ENCODE results near the gene COBL.

Gene COBL

GRCh38 chr7:51327287-51327717 is 10.7 kb upstream of the COBL start:
- no peak for DNase-seq (ENCODE audit: low spot score)

GRCh38 chr7:51326656-51327286 is 10.2 kb upstream of the COBL start:
- no peak for DNase-seq (ENCODE audit: low spot score)

GRCh38 chr7:51325908-51326307 is 9.3 kb upstream of the COBL start:
- DNase-seq (ENCODE audit: low spot score), result no peak

DNA sequence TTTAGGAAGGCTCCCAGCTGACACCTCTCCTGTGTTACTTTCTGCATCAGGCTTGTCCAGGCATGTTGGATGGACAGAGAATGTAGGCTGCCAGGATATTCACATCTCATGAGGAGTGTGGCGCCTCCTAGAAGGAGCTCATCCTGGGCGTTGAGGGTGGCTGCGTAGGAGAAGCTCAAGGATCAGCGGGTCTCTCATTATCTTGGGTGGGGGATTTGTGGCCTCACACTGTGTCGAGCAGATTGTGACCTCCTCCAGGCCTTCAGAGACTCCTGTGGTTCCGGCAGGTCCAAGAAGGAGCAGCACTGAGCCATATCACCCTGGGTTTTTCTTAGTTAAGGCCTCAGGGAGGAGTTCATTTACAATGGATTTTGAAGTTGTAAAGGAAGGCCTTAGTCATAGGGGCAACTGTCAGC is 8.7 kb upstream of the COBL start:
- DNase-seq (ENCODE audit: low spot score), result no peak

GRCh38 chr7:51324206-51324898 is 7.7 kb upstream of the COBL start:
- no peak for DNase-seq (ENCODE audit: low spot score)

- no peak for DNase-seq (ENCODE audit: low spot score)
Observed at GRCh38 chr7:51321961-51322515, 5.4 kb upstream of the COBL start.

GRCh38 chr7:51318886-51319579 is 2.4 kb upstream of the COBL start:
- DNase-seq (ENCODE audit: low spot score), result no peak

- no peak for DNase-seq (ENCODE audit: low spot score)
Observed at GRCh38 chr7:51318001-51318400, 1.4 kb upstream of the COBL start.

GRCh38 chr7:51317582-51317910 is 937 bp upstream of the COBL start:
- no peak for DNase-seq (ENCODE audit: low spot score)

DNA sequence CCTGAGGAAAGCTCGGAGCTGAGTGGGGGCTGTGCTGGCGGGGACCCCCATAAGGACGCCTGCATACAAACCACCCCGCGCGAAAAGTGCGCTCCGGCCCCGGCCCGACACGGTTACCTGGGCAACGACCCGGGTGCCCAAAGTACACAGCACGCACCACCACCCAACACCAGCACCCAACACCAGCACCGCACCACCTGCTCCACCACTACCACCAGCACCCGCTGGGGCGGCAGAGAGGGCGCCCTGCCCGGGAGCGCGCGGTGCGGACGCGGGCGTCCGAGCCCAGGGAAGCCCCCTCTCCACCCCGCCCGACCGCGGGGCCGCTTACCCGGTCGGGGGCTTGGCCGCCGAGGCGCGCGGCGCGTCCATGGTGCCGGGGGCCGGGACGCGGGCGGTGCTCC is 345 bp downstream of the COBL start:
- peak; percentile 61 for DNase-seq (ENCODE audit: low spot score)

DNA sequence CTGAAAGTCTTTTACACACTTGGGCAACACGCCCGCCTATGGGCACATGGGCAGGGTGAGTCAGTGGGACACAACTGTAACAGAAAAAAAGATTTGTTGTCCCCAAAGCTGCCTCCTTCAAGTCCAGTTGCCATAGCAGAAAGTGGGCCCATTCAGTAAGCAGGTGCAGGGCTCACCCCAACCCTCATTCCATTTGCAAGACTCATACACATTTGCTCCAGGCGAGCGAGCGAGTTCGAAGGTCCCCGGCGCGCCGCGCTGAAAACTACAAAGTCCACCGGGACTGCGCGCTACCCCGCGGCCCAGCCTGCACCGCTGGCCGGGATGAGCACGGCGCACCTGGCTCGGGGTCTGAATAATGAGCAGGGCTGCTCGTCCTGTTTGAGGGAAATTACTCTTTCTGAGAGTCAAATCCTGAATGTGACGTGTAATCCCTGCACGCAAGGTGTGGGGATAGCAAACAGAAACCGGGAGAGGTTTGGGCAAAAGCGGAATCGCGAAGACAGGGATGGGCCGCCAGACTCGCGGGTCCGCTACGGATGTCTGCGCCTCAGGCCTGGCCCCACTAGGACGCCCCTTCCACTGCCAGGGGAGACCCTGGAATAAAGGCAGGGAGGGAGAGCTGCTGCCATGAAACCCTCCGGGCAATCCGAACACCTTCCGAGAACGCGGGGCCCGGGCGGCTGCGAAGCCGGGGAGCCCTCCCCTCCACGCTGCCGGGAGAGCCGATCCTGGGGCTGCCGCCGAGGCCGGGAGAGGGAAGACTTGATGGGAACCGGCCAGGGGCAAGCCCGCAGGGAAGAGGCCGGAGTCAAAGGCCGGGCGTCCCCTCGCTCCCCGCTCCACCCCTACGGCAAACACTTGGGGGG is 982 bp downstream of the COBL start:
- peak; percentile 83 for DNase-seq (ENCODE audit: low spot score)

DNA sequence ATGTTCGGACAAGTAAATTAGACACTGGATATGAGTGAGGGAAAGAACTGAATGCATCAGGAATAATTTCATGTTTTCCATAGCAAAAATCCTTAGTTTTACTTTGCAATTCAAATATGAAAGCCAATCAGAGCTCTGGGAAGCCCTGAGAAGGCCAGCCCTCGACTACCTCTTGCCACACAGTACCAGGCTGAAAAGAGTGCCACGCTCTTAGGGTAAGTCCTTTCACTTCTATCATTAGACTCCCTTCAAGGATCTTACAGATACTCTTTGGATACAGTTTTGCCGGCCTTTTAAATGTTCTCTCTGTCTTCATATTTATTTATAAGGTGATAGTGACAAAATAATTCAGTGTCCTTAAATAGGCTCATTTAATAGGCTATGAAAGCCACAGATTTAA is 1.9 kb downstream of the COBL start:
- DNase-seq (ENCODE audit: low spot score), result no peak

DNA sequence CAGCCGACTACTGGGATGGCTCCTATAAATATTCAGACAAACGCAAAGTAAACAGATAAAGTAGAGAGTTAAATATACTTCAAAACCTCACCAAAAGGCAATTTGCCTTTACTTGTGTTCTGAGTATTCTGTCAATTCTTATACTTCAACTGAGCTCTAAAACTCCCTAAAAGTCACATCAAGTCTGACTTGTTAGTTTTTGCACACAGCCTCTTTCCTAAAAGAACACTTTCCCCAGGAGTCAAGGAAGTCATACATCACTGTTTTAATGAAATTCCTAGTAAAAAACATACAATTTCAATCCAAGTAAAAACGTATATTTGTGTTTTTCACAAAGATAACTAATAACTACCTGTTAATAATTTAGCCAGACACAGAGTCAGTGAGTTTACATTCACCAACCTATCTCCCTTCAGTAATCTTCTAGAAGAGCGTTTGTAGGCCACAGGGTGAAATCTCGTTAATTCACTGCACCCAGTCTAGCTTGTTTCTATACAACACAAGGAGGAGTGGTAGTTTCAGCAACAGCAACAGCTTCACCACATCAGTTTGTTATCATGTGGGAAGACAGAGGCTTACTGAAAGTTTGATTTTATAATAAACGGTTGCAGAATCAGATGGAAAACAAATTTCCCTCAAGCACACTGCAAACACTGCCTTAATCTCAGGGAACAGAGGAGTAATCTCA is 2.7 kb downstream of the COBL start:
- no peak for DNase-seq (ENCODE audit: low spot score)

DNA sequence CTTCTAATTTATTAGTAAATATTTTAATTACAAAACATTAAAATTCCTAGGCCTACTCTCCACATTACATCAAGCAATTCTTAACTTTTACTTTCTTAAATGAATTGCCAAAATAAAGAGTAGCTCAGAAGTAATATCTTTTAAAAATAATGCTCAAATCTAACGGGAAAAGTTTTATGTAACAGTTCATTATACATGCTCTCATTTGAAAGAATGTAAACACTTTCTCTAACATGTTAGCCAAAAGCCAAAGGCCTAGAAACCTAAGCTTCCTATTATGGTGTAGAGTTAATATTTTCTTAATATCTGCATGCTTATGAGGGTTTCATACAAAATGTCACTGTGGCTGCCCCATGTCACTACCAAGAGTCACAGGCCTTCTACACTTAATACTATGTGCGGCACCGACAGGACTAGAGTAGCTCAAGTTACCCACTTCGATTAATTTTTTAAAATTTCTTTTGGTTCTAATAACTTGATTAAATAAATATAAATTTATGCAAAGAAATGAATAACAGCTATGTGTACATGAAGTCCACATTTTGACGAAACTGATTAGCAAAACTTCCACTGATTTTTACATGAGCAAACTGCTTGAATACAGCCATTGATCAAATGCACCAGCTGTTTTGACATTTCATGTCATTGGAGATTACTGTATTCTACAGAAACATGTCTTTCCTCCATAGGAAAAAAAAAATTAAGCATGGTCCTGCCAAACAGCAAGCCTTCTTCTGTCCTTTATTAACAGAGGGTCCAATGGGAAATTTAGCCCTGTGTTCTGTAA is 3.5 kb downstream of the COBL start:
- DNase-seq (ENCODE audit: low spot score), result no peak

DNA sequence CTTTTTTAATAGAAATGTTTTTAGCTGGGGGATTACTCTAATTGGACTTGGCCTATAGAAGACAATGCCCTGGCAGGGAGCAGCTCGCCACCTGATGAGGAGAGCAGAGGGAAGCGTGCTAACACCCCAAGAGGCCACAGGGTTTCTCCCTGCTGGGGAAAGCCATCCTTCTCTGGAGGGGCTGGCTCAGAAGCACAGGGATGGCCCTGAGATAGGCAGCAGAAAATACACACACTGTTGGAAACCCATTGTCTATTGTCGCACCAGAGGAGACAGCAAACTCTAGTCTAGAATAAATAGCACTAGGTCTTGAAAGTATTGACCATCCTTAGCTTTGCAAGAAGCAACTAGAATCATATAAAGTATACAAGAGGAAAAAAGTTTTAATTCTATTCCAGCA is 5.4 kb downstream of the COBL start:
- no peak for DNase-seq (ENCODE audit: low spot score)

GRCh38 chr7:51310131-51310583 is 6.5 kb downstream of the COBL start:
- no peak for DNase-seq (ENCODE audit: low spot score)

DNA sequence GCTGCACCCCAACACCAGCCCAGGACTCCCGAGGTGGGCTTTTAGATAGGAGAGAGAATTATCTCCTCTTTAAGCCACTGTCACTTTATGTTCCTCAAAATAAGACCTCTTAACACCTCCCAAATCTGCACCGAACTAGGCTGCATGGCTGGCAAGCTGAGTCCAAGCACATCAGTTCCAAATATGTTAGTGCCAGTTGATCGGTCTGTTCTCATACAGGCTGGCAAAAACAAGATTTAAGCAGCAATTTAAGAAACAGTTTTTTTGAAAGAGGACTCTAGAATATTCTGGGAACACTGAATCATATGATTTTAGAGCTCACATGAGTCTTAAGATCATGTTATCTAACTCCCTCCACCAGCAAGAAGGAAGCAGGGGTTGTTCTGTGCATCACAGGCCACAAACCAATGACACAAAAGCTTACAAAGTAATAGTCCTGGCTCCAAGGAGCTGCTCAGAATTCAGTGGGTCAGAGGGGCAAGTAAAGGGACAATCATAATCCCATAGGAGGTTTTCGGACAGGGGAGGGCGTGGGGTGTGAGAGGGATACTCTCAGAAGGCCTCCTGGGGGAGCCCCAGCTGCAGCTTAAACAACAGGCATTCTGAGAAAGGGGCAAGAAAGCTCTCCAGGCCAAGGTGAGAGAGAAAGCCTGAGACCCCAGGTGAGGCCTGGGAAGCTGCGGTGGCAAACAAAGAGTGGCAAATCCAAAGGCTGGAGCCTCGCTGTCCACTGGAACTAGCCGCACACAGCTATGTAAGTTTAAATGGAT is 7.1 kb downstream of the COBL start:
- DNase-seq (ENCODE audit: low spot score), result no peak

GRCh38 chr7:51308696-51309095 is 7.9 kb downstream of the COBL start:
- DNase-seq (ENCODE audit: low spot score), result no peak

GRCh38 chr7:51308265-51308664 is 8.3 kb downstream of the COBL start:
- no peak for DNase-seq (ENCODE audit: low spot score)

GRCh38 chr7:51307651-51308210 is 8.9 kb downstream of the COBL start:
- no peak for DNase-seq (ENCODE audit: low spot score)
